ENCODE measurements around the gene MYT1. TPM values are rescaled to one million over a fixed set of nuclear protein-coding genes. Genes with fewer than 3 reads are reported as not detected.

MYT1 gene
- polyA plus RNA-seq, 1 of the 3 experiments (the other 2 are of a cell fraction) = 0.10 TPM

DNA sequence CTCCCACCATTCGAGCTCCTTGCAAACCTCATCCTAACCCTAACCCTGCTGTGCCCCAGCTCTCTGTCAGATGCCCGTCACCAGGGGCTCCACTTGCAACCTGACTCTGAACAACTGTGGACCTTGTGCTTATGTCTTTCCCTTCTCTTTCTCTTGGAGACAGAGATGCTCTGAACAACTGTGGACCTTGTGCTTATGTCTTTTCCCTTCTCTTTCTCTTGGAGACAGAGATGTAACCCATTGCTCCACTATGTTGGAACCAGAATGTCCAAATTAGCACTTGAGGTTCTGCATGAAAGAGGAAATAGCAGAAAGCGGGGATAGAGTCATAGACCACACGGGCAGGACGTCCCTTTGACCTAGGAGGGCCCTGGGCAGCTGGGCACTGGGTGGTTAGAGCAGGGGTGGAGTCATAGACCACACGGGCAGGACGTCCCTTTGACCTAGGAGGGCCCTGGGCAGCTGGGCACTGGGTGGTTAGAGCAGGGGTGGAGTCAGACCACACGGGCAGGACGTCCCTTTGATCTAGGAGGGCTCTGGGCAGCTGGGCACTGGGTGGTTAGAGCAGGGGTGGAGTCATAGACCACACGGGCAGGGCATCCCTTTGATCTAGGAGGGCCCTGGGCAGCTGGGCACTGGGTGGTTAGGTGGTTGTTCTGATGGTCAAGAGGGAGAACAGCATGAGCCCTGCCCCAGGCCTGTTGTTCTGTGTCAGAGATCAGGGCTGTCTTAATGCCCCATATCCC lies 113.5 kb downstream of the MYT1 start:
- POLR2A ChIA-PET = no interaction called here
- H3K4me1 ChIP-seq (ENCODE audit: control insufficient read depth in 1 of 2, insufficient read depth in 2 of 2, low read depth in 1 of 2, low read length in 1 of 2) = no peaks in the 10 kb centered on the region
- CTCF ChIA-PET = no interaction called here

More for the DNA sequence above, 113.5 kb downstream of the MYT1 start:
- Histone ChIP-seq H3F3A (replicated peaks; ENCODE audit: insufficient read depth) (peaks cover 9% of the 10 kb centered on the region), H4K20me1 (ENCODE audit: insufficient read depth) (no peaks in the 10 kb centered on the region), H2AFZ (ENCODE audit: low read depth) (no peak overlapping the region), H3K4me2 (no peak overlapping the region), H3K27me3 (ENCODE audit: insufficient read depth) (no peaks in the 10 kb centered on the region), H3K9me2 (no peaks in the 10 kb centered on the region), H3K27ac (ENCODE audit: low read depth in 2 of 2, low read length in 1 of 2) (no peak overlapping the region), H3K9ac (no peak overlapping the region), H3K36me3 (replicated peaks in 1 of 2; ENCODE audit: control insufficient read depth in 1 of 2, insufficient read depth in 2 of 2, low read length in 1 of 2) (peaks cover 13 to 24% of the 10 kb centered on the region in 2 experiments), H3K9me3 (no peaks in the 10 kb centered on the region), H3K4me3 (ENCODE audit: low read depth in 2 of 2, low read length in 1 of 2) (no peak overlapping the region), H3K79me2 (ENCODE audit: insufficient read depth) (no peaks in the 10 kb centered on the region)
- WGBS (ENCODE audit: low lambda C conversion rate) = 78% methylated on average over 8 of the region's 10 CpGs
- no peak for DNase-seq
- TF ChIP-seq YY1 (IDR thresholded peaks at IDR 0.05; ENCODE audit: low read depth) = no peak
- TF ChIP-seq RAD21 (IDR thresholded peaks at IDR 0.05; ENCODE audit: low read length) = no peak
- no peak for TF ChIP-seq USF1 (IDR thresholded peaks at IDR 0.05; ENCODE audit: borderline replicate concordance, low read depth)
- no peak for TF ChIP-seq POLR2AphosphoS5 (IDR thresholded peaks at IDR 0.05; ENCODE audit: low read depth, low read length)
- TF ChIP-seq MEF2A (IDR thresholded peaks at IDR 0.05; ENCODE audit: borderline replicate concordance, low read depth) = no peak
- no peak for TF ChIP-seq RXRA (IDR thresholded peaks at IDR 0.05; ENCODE audit: borderline replicate concordance, low read depth)
- no peak for TF ChIP-seq PBX3 (IDR thresholded peaks at IDR 0.05)
- no peak for TF ChIP-seq RFX5 (IDR thresholded peaks at IDR 0.05; ENCODE audit: low read length)
- TF ChIP-seq USF2 (IDR thresholded peaks at IDR 0.05; ENCODE audit: borderline replicate concordance, low read depth, low read length) = no peak
- TF ChIP-seq RCOR1 (IDR thresholded peaks at IDR 0.05; ENCODE audit: low read length) = no peak
- no peak for TF ChIP-seq EP300 (IDR thresholded peaks at IDR 0.05; ENCODE audit: borderline replicate concordance in 1 of 2, low read depth in 1 of 2, low read length in 1 of 2)
- no peak for TF ChIP-seq REST (IDR thresholded peaks at IDR 0.05; ENCODE audit: low read depth, low read length)
- no peak for TF ChIP-seq MXI1 (IDR thresholded peaks at IDR 0.05; ENCODE audit: low read depth, low read length)
- no peak for TF ChIP-seq NFIC (IDR thresholded peaks at IDR 0.05; ENCODE audit: borderline replicate concordance)
- TF ChIP-seq SIN3A (IDR thresholded peaks at IDR 0.05; ENCODE audit: borderline replicate concordance, low read depth, low read length) = no peak
- TF ChIP-seq GABPA (IDR thresholded peaks at IDR 0.05; ENCODE audit: low read depth) = no peak
